Fibroblast of skin of right biceps (primary cell): ENCODE results near the gene MSL2.
"Not testable (repeated sequence)": the region's sequence is repeated elsewhere in the genome, so short reads cannot be mapped to it uniquely, and the experiment has no call there.

ENCODE experiments used
- DNase-seq: peaks from one replicate; pipeline ENCODE4 v3.0.0-alpha.2; 2013

The MSL2 gene, protein sequence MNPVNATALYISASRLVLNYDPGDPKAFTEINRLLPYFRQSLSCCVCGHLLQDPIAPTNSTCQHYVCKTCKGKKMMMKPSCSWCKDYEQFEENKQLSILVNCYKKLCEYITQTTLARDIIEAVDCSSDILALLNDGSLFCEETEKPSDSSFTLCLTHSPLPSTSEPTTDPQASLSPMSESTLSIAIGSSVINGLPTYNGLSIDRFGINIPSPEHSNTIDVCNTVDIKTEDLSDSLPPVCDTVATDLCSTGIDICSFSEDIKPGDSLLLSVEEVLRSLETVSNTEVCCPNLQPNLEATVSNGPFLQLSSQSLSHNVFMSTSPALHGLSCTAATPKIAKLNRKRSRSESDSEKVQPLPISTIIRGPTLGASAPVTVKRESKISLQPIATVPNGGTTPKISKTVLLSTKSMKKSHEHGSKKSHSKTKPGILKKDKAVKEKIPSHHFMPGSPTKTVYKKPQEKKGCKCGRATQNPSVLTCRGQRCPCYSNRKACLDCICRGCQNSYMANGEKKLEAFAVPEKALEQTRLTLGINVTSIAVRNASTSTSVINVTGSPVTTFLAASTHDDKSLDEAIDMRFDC

DNA sequence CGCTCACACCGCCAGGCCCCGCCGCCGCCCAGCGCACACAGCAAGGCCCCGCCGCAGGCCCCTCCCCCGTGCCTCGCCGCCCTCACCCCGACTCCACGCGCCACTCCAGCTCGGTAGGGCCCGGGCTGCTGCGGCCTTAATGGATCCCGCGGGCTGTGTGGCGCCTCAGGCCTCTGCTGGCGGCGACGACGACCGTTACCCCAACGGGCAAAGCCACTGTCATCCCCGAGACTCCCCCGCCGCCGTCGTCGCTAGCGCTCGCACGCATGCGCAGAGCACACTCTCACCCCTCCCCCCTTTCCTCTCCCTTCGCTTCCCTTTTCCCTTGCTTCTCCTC lies at the start of gene MSL2:
Gene MSL2, minus strand, starts transcription at position 272 of the 337 bp plus-strand sequence. CDS start 1,222 bp downstream, outside the sequence.
- DNase-seq: no peak

DNA sequence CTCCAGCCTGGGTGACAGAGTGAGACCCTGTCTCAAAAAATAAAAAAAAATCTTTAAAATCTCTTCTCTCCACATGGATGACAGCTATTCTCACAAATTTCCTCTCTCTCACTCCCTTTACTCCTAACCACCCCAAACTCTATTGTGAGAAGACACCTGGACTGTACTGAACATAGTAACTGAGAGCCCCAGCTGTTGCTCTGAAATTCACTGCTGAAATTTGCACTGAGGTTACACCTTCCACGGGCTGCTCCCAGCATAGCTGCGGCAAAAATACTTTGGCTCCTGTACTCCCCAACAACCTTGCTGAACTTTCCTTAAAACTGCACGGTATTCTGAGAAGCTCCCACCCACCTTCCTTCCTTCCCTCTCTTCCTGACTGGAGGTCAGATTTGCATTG lies 49.6 kb upstream of the MSL2 start:
- no peak for DNase-seq

DNA sequence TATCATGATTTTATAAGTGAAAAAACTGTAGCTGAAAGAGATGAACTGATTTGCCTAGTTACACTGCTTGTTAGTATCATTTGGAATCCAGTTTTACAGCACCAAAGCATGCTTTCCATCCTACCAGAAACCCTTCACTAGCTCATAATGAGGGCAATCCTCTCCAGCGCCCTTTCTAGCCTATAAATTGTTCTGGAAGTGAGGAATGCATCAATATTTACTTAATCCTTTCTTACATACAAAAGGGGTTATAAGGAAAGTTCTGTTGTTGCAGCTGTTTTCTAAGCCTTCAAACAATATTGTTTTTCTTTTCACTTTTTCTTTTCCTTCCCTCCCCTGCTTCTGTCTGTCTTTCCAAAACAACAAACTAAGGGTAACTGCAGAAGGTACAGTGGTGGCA lies 43.0 kb upstream of the MSL2 start:
- no peak for DNase-seq

DNA sequence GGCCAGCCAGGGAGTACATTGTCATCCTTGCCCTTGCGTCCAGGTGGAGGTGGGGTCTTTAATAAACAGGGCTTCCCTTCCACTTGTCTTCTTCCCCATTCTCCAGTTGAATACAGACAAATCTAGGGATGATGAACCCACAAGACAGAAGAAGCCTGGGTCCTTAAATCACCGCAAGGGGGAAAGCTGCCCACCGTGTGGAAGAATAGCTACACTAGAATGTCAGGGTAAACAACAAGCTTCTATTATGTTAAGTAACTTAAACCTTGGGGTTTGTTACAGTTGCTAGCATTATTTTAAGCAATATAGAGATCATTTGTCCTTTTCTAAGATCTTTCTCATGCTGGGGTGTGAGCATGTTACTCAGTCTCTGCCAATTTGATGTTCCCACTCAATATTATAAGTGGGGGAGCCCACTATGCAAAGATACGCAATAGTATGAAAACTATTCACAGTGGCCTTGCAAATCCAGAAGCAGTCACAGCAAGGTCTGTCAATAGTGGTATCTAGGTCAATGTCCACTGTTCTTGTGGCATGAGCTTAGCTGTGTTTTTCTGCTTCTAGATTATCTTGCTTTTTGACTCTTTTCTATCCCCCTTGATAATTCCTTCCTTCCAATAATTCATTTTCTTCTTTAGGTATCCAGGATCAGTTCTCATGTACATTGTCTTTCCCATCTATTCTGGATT lies 42.0 kb upstream of the MSL2 start:
- DNase-seq: no peak

DNA sequence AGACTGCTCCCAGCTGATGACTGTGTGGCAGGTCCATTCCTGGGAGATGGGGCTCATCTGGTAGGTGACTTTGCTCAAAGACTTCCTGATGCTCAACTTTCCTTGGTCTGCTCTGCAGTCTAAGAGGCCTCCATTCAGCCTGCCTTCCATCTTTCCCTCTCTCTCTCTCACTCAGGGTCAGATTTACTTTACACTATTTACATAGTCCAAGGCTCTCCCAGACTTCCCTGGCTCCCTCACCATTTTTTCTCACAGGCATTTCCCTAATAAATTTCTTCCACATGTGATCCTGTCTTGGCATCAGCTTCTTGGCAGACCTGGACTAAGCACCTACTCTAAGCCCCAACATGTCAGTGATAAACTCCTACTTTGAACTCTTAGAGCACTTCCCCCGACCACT lies 41.0 kb upstream of the MSL2 start:
- DNase-seq: no peak

DNA sequence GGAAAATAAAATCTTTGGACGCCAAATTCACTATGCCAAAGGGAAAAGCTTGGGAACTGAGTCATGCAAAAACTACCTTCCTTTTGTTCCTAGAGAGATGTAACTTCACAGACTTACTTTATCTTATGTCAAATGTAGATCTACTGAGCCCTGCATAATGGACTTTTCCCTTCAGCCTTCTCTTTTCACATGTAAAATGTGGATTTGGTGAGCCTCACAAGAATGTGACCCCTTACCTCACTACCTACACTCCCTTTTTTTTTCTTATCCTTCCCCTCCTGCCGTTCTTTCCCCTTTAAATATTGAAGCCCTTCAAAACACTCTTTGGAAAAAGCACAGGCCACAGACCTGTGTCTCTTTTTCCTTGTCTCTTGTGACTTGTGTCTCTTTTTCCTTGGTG lies 40.0 kb upstream of the MSL2 start:
- DNase-seq: no peak

DNA sequence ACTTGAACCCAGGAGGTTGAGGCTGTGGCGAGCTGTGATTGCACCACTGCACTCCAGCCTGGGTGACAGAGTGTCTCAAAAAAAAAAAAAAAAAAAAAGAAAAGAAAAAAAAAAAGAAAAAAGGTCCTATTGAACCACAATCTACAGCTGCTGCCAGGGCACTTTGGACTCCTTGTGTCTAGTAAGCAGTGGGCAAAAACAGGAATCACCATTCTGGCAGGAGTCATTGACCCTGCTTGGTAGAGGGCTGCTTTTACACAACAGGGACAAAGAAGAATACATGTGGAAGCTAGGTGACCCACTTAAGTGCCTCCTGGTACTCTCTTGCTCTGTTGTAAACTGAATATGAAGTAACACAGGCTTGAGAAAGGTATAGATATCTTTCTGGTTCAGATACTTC lies 39.4 kb upstream of the MSL2 start:
- no peak for DNase-seq

DNA sequence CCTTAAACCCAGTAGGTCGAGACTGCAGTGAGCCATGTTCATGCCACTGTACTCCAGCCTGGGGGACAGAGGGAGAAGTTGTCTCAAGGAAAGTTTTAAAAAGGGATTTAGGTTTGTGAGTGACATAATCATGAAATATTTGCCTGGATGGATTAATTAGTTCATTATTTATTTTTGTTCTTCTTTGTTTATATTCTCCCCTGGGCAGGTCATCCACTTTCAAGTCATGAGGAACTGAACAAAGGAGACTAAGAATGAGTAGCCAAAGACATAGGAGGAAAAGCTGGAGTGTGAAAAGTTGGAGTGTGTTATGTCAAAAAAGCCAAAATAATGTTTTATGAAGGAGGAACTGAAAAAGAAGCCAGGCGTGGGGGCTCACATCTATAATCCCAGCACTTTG lies 36.3 kb upstream of the MSL2 start:
- no peak for DNase-seq

DNA sequence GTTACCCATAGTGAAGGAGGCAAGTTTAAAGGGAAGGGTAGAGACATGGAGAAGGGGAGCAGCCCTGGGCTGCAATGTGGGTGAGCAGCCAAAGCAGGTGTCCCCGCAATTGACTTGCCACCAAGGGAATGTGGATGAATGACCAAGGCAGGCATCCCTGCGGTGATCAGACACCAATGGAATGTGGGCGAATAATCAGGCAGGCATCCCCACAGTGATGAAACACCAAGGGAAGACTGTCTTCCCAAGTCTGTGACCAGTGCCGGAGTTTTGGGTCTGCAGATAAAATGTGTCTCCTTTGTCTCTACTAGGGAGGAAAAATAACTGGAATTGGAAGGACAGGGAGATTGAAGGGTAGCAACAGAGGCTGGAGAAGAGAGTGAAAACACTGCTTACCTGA lies 26.6 kb upstream of the MSL2 start:
- DNase-seq: peak; percentile 3

DNA sequence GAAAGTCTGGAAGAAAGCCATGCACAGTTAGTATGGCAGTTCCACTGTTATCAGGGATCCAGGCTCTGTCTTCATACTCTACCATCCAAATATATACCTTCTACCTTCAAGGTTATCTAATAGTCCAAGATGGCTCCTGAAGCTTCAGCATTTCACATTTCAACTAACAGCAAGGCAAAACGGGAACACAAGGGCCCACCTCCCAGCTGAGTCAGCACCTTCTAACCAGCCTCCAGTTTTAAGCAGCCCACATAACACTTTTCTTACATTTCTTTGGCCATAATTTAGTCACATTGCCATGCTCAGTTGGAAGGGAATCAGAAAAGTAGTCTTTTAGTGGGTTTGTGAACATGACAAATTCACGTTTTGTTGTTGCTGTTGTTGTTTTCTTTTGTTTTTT lies 15.4 kb upstream of the MSL2 start:
- DNase-seq: no peak

DNA sequence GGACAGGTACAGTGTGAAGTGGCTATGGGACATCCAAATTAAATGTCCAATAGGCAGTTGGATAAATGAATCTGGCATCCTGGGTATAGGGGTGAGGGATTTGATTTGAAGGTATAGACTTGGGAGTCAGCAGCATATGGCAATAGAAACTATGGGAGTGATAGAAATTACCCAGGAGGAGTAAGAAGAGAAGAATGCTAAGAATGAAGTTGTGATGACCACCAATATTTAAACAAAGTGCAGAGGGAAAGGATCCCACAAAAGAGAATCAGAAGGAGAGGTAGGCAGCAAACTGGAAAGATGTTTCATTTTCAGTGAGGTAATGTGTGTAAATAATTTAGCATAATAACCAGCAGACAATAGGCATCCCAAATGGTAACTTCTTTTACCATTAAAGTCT lies 13.8 kb upstream of the MSL2 start:
- peak; percentile 72 for DNase-seq

DNA sequence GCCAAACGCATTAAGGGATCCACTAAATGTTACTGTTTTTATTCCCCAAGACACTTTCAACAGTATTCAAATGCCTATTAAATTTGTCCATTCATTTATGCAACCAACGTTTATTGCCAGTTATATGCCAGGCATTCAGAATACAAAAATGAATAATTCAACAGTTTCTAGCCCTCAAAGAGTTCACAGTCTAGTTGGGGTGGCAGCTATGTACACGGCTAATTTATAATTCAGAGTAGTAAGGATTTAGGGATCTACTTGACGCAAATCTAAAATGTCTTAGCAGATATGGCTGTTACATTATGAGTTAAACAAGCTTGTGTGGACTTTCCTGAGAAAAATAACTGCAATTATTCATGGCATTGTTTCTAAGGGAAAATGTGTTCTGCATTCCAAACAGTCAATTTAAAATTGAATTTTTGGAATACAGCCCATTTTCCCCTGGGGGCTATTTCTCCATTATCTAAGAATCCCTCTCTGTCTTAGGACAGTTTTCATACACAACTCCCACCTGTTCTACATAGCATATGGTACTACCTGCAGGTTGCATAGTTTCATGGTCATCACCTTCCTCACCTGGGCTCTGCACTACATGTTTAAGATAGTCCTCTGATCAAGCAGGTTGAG lies 11.5 kb upstream of the MSL2 start:
- peak; percentile 14 for DNase-seq

DNA sequence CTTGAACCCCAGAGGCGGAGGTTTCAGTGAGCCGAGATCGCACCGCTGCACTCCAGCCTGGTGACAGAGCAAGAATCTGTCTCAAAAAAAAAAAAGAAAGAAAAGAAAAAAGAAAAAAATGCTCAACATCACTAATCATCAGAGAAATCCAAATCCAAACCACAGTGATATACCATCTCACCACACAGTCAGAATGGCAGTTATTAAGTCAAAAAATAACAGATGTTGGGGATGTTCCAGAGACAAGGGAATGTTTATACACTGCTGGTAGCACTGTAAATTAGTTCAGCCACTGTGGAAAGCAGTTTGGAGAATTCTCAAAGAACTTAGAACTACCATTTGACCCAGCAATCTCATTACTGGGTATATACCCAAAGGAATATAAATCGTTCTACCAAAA lies 3.1 kb upstream of the MSL2 start:
- DNase-seq: peak; percentile 46

DNA sequence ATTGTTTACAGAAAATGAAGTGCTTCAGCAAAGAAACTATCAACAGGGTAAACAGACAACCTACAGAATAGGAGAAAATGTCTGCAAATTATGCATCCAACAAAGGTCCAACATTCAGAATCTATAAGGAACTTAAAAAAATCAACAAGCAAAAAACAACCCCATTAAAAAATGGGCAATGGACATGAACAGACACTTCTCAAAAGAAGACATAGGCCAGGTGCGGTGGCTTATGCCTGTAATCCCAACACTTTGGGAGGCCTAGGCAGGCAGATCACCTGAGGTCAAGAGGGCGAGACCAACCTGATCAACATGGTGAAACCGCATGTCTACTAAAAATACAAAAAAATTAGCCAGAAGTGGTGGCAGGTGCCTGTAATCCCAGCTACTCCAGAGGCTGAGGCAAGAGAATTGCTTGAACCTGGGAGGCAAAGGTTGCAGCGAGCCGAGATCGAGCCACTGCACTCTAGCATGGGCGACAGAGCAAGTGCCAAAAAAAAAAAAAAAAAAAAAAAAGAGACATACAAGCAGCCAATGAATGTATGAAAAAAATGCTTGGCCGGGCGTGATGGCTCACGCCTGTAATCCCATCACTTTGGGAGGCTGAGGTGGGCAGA lies 2.4 kb upstream of the MSL2 start:
- DNase-seq: not testable (repeated sequence)

DNA sequence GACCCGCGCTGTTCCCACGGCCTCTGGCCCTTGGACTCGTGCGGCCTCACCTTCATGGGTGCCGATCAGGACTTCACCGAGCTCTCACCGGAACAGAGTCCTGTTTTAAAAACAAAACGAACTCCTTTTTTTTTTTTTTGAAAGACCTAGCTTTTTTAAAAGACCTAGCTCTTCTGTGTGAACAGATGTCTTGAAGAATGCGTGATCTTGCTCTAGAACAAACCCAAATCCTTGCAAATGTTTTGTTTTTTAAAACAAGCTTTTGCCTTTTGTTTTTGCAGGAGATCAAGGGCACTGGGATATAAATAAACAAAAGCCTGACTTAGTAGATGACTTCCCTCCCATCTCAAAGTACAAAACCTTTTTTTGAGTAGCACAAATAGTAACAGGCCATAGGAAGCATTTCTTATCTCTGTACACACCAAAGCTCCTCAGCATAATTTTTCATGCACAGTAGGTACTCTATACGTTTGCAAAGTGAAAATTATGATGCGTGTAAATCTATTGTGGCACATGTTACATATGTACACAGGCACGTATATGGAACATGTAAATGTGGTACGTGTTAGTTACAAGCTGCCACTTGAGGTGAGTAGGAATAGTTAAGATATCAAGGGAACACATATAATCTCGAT lies 1.1 kb upstream of the MSL2 start:
- no peak for DNase-seq

DNA sequence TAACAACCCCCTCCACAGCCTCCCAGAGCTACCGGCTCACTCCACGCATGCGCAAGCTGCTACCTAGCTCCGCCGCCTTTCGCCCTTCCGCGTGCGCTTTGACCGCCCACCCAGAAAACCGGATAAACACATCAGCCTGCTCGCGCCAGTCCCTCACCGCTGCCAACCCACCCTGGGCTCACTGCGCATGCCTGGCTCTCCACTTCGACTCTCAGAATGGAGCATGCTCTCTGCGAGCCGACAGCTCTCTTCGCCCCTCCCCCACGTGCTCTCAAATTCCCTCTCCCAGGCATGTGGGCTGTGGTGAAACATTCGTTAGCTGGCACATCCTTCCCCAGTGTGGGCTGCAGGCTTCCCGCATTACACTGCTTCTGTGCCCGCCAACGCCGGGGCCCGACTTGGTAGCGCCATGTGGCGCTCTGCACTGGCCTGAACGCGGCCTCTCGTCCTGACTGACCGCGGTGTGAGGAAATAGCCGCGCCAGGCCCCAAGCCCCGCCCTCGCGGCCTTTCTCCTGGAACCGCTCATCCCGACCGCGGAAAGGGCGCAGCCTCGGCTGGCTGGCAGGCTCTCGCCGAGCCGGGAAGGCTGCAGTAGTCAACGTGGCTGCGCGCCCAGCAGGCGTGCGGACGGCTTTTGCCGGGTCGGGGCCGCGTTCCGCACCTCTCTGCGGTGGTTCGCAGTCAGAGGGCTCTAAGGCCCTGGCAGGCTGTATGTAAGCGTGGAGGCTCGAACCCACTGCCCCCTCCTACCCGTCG lies 445 bp upstream of the MSL2 start:
- peak; percentile 100 for DNase-seq

DNA sequence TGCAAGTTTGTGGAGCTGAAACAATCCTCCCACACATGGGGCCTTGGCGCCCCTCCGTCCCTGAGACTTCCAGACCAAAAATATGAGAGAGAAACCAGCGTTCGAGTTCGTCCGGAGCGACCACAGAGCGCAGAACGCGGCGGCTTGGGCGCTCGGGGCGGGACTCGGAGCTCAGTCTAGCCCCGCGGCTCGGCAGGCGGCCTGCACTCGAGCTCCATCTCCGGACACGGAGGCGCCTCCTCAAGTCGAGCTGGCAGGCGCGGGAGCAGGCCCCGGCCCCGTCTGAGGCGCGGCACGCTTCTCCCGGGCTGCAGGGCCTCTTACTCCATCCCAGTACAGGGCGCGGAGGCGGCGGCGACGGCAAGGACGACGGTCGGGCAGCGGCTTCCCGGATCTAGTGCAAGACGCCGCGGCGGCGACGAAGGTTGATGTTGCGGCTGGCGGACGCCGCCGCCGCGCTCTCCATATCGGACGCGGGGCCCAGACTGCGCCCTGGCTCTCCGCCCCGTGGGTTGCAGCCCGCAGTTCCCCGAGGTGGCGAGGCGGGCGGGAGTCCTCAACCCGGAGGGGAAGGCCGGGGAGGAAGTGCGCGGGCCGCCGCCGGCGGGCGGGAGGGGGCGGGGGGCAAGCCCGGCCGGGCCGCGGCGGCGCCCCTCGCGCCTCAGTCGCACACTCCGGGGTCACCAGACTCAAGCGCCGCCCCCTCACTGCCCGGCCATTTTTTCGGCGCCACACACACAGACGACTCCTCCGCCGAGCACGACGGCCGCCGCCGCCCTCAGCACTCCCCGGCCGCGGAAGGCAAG lies 674 bp downstream of the MSL2 start:
- DNase-seq: peak; percentile 82

DNA sequence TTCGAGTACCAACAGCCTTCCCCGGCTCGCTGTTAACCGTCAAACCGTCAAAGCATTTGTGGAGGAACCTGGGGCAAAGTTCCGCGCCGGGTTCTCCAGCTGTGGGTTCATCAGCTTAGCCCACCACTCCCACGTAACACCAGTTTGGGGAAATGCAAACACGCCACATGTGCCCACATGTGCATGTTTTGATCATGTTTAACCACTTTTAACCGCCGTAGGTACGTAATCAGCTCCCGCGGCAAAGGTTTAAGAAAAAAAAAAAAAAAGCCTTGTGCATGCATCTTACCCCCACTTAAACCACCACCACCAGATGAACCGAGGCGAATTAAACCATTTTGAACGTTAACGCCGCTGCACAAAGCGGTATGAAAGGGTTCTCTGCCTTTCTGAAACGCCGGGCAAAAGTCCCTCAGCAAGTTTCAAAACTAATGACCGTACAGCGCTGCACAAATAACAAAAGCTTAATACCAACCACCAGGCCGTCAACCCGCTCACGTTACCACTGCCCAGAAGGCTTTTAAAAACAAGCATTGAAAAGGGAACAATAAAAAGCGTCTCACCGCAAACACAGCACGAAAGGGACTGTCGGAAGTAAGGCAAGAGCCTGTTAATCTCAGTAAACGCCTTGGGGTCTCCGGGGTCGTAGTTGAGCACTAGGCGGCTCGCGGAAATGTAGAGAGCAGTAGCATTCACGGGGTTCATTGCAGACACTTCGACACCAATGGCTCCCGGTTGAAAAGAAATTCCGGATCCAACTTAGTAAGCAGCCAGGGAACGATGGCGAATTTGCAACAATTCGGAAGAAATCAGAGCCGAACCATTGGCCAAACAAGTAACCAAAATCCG lies 1.5 kb downstream of the MSL2 start:
- no peak for DNase-seq

DNA sequence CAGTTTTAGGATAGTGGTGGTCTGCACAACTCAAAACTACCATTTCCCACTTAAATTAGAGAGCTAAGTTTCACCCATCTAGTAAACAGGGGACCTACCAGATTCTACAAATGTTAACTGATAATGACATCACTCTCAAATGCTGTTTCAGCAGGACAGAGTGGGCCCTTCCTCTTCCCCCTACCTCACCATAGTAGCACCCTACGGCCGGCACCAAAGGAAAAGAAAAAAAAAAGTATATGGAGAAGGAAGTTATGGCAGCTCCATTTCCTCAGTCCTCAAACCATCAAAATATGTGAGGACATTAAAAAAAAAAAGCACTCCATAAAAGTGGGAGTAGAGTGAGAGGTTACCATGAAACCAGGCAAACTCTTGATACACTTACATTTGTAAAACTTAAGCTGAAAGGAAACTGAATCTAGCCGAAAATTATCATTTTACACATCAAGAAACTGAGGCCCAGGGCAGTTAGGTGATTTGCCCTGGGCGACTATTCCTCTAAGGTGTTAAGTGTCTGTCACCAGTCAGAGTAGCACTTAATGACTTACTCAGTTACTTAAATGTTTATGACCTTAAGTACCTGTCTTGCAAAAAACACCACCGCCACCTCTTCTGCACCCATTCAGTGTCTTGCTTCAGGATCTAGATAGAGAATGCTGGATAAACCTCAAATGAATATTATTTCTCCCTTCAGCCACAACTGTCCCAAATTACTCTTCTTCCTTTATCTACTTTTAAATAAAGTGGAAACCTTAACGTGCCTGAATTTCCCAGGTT lies 2.7 kb downstream of the MSL2 start:
- DNase-seq: no peak
